HG02884 (cell line): ENCODE data around the gene DNAH2.

Experiments
- ATAC-seq: cut with Tn5 transposase; IDR thresholded peaks from one replicate; pipeline ENCODE4 v1.9.1; 2021; ENCODE audit warnings: mild to moderate bottlenecking, moderate library complexity; ENCODE audit not compliant: unreplicated experiment

DNAH2 gene

DNA sequence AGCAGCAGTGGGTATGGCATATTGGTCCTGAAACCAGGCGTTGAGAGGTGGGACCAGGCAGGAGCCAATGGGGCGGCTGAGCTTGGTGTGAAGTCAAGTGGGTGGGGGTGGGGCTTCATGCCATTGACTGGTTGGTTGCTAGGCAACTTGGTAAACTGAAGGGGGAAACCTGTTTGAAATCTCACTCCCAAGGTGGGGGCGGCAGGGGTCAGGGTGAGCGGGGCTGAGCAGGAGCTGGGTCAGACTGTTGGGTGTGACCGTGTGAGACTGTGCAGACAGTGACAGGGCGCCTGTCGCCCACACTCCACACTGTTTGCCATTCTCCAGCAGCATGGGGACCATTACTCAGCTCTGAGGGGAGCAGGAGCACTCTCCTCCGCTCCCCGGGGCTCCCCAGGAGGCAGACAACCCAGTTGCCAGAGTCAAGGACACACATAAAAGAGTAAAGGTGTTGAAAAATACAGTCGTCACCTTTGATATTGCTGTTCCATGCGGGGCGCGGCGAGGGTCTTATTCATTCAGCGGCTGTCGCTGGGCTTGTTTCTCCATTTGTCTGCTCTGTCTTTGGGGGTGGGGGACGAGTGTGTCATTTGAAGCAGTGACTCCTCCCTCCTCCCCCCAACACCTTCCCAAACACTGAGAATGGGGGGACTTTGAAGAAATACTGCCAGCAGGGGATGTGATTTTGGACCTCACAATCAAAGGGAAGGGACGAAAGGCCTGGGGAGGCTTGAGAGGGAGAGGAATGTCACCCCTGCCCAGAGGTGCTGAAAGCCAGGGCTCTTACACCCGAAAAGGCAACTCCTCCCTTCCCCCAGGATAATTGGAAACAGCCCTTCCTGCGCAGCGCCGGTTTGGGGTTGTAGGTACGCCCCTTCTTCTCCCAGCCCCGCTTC is 13.7 kb upstream of the DNAH2 start:
- no peak for ATAC-seq

DNA sequence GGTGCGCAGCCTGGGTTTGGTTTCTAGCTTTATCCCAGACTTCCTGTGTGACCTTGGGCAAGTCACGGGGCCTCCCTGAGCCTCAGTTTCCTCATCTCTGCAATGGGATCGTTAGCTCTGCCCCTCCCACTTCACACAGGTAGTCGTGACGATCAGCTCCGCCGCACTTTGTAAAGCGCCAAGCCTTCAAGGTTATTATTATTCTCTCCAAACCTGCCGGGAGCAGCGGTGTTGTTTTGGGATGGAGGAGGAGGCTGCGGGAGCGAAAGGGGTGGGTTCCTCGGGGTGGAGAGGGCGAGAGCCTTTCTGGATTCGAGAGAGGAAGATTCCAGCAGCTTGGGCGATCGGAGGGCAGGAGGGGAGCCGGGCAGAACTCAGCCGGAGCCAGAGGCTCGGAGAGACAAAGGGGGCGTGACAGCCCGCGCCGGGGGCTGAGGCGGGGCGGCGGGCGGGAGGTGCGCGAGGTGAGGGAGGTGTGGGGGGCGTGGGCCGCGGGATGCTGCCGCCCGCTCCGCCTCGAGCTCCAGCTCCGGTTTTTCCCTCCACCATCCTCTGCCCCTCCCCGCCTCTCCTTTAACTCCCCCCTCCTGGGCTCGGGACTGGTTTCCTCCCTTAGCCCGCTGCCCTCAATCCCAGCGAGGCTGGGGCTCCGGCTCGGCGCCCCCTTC is 12.8 kb upstream of the DNAH2 start, which contains the start of gene EFNB3:
Gene EFNB3 (plus strand): TSS at position 602 of the 668 bp plus-strand sequence. CDS start 397 bp downstream, outside the sequence.
- no peak for ATAC-seq

DNA sequence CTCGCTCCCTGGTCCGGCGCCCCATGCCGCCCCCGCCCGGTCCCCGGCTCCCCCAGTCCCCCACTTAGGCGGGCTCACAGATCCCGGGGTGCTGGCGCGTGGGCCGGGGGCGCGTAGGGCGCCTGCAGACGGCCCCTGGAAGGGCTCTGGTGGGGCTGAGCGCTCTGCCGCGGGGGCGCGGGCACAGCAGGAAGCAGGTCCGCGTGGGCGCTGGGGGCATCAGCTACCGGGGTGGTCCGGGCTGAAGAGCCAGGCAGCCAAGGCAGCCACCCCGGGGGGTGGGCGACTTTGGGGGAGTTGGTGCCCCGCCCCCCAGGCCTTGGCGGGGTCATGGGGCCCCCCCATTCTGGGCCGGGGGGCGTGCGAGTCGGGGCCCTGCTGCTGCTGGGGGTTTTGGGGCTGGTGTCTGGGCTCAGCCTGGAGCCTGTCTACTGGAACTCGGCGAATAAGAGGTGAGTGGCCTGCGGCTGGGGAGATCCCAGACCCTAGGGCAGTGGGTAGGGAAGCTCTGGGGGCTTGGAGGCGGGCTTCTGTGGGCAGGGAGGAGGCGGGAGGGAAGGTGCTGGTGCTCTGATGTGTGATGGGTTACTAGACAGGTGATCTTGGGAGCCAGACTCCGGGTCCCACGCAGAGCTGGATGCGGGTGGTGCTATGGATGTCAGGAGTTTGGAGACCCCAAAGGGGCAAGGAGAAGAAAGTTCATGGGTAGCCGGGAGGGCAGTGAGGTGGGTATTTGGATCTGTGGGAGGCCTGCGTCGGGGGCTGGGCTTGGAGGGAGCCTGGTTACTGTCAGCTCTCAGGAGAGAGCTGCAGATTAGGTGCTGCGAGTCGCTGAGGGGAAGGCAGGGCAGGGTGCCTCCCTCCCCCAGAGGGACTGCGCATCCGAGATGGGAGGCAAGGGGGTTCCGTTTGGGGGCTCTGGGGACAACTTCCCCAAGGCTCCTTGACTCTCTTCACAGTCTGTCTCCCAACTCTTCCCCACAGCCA is 12.0 kb upstream of the DNAH2 start:
- ATAC-seq = no peak

DNA sequence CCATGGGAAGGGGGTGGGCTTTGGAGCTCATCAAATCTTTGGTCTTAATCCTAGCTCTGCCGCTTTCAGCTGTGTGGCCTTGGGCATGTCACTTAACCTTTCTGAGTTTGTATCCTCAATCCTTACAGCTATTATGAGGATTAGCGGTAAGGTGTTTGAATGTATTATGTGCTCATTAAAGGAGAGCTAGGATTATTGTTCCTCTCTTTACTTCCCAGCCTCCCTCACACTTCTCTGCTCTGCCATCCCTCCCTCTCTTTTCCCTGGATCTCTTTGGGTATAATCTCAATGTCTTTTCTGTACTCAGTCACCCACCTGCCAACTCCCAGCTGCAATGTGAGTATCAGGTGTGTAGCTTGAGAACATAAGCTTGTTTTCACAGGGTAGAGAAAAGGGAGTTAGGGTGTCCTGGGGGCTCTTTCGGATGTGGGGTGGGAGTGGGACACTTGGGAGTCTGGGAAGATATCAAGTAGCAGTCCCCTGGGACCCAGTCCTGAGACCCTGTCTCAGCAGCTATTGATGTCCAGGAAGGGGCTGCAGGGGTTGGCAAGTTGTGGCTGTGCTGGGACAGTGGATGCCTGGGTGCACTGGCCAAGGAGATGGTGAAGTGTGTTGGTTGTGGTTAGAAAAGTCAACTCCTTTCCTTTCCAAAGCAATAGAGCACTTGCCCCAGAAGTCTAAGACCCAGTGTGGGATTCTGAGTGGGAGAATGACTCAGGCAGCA is 10.8 kb upstream of the DNAH2 start:
- no peak for ATAC-seq

DNA sequence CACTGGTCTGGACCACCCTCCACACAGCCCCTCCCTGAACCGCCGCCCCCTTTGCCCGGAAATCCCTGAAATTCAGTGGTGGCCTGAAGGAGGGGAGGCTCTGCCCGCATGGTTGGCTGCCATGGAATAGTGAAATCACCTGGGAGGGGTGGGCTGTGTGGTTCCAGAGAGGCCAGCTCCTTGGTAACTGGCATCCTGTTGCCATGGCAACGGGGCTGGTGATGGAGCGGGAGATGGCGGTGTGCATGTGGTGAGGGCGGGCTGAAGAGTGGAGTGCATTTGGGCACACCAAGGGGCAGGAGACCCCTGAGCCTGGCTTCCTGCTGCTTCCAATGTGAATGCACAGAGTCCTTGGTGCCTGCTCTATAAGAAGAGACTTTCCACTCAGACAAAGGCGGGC is 10.1 kb upstream of the DNAH2 start:
- ATAC-seq = no peak

DNA sequence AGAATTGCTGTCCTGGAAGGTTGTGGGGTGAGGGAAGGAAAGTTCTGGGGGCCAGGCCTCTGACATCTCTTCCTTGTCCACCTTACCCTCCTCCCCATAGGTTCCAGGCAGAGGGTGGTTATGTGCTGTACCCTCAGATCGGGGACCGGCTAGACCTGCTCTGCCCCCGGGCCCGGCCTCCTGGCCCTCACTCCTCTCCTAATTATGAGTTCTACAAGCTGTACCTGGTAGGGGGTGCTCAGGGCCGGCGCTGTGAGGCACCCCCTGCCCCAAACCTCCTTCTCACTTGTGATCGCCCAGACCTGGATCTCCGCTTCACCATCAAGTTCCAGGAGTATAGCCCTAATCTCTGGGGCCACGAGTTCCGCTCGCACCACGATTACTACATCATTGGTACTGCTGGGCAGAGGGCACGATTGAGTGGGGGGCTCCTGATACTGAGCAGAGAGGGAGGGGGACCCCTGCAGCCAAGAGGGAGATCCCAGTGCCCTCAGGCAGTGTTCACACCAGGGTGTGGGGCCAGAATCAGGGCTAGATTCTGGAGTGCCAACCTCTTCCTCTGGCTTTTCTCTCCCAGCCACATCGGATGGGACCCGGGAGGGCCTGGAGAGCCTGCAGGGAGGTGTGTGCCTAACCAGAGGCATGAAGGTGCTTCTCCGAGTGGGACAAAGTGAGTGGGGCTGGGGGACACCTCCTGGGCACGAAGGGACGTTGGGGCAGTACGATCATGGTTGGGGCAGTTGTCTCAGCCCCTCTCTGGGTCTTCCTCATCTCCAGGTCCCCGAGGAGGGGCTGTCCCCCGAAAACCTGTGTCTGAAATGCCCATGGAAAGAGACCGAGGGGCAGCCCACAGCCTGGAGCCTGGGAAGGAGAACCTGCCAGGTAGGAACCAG is 9.4 kb upstream of the DNAH2 start:
- ATAC-seq = no peak

DNA sequence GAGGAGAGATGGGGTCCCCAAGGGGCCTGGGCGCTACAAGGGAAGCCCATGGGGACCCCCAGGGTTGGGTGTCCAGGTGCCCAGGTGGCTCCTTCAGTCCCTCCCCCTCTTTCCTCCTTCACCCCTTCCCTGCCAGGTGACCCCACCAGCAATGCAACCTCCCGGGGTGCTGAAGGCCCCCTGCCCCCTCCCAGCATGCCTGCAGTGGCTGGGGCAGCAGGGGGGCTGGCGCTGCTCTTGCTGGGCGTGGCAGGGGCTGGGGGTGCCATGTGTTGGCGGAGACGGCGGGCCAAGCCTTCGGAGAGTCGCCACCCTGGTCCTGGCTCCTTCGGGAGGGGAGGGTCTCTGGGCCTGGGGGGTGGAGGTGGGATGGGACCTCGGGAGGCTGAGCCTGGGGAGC is 8.5 kb upstream of the DNAH2 start:
- ATAC-seq = no peak

DNA sequence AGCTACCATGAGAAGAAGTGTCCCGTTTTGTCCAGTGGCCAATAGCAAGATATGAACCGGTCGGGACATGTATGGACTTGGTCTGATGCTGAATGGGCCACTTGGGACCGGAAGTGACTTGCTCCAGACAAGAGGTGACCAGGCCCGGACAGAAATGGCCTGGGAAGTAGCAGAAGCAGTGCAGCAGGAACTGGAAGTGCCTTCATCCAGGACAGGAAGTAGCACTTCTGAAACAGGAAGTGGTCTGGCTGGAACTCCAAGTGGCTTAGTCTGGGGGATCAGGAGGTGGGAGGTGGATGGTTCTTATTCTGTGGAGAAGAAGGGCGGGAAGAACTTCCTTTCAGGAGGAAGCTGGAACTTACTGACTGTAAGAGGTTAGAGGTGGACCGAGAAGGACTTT is 7.2 kb upstream of the DNAH2 start:
- ATAC-seq = no peak

DNA sequence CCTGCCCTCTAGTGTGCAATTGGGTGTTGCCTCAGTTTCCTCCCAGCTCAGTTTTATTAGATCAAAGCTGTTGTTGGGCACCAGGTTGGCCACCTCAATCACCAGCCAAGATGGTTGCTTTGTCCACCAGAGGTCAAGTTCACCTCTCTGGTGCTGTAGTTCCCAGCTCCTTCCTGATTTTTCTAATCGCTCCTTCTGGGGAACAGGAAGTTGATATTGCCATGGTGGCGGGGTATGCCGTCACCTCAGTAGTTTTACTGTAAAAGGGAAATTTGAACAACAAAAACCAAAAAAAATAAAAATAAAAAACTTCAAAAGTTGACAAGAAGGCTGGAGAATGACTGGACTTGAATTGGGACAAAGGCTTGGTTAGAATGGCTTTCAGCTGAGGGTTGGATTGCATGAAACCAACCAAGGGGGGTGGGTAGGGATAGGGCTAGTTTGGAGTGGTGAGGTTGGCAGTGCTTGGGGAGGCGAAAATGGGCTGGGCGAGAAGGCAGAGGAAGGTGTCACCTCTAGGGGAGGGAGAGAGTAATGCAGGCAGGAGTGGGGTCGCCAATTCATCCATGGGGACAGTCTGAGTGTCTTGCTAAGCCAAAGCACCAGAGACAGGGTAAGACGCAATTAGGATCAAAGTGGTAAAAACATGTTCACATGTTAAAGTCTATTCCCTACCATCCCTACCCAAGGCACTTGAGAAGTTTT is 6.3 kb upstream of the DNAH2 start:
- no peak for ATAC-seq

DNA sequence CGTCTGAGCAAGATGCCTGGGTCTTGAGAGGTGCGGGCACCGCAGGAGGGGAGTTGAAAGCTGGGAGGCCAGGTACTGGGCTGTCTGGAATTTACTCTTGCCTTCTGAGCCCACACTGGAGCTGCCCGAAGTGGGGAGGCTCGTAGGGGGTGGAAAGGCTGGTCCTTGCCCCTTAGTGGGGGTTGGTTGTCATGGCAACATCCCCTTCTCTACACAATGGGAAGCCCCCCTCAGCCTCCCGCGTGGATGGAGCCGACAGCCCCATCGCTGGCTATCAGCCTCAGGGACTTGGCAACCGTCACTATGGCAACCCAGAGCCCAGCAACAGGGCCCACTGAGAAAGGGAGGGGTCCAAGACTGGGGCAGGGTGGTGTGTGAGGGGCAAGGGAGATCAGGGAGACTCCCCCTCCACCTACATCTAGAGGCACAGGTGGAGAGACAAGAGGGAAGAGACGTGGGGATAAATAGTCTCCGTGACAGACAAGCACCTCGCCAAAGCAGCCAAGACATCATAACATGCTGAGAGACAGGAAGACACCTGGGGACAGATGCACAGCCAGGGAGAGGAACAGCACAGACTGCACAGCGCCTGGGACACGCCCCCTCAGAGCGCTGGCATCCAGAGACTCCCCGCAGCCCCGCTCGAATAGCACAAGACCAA is 5.3 kb upstream of the DNAH2 start:
- no peak for ATAC-seq

DNA sequence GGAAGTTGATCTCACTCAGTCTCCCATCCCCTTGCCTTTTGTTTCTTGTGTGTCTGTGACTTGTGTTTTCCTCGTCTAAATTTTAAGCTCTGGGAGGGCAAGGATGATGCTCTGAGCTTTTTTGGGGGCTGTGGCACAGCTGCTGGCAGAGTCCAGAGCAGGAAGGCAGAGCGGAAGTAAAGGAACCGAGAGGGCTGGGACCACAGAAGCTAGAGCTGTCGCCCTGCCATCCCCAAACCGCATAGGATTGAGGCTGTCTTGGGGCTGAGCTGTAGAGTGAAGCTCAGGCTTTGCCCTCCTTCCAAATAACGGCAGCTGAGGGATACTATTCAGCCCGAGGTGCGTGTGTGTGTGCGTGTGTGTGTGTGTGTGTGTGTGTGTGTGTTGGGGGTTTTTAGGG is 3.8 kb upstream of the DNAH2 start:
- ATAC-seq = no peak

DNA sequence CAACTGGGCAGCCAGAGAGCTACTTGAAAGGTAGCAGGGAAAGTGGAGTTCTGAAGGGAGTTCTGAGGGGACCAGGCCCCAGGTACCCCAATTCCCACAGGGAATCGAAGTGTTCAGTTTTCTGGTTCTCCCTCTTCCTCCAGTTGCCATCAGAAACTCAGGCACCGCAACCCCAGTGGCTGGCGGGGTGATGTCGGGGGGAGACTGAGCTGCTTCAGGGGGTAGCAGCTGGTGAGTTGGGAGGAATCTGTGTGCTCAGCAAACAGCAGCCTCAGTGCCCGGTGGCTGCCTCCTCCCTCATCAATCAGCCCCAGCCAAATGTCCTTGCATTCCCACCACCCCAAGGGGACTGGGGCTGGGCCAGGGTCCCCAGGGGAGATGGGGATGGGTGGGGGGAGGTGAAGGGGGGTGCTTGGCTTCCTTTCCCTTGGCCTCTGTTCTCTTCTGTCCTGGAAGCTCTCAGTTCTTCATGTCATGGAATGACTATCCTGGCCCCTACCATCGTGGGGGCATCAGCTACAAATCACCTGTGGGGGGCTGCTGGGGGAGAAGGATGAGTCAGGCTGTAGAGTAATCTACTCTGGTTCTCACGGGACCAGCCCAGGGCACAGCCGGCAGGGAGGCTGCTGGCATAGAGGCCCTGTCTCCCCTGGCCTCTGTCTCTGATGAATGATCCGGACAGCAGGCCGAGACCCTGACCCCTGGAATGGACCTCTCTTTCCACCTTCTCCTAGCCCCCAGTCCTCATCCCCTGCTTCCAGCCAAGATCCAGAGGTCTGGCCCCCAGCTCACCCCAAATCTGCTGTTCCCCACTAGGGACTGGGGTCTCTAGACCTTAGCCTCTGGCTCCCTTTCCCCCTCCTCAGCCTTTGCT is 2.6 kb upstream of the DNAH2 start:
- no peak for ATAC-seq

DNA sequence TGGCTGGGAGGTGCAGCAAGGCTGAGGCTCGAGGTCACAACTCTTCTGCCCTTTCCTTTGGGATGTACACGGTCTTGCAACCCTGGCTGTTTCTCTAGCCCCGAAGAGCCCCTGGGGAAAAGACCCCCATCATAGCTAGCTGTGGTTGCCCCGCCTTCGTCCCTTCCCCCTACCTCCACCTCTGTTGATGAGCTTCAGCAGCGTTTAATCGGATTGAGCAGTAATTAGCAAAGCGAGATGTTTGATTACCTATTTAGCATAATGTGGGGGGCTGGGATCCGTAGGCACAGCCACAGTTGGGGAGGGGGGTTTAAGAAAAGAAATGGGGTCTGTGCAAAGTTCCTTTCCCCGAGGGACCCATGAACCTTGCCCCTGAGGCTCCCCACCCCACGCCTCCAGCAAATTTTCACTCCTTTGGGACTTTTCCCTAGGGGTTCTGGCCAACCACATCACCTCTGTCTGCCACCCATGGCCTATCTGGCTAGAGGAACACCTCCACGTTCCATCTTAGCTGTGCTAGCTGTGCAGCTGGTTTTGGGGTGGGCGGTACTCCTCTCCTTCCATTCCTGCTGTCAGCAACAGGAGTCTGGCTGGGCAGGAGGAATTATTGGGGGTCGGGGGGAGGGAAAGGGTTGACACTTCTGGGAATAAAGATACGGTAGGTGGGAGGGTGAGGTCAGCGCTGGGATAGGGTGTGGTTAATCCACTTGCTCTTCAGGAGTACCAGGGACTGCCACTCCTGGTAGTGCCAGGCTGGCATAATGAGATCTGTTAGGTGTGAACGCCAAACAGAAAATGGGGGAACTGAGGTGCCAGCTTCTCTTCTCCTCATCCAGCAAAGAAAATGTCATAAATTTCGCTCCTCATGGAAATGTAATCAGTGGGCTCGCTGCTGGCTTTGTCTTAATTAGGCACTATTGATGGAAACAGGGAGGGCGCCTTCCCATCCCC is 1.3 kb upstream of the DNAH2 start:
- no peak for ATAC-seq

DNA sequence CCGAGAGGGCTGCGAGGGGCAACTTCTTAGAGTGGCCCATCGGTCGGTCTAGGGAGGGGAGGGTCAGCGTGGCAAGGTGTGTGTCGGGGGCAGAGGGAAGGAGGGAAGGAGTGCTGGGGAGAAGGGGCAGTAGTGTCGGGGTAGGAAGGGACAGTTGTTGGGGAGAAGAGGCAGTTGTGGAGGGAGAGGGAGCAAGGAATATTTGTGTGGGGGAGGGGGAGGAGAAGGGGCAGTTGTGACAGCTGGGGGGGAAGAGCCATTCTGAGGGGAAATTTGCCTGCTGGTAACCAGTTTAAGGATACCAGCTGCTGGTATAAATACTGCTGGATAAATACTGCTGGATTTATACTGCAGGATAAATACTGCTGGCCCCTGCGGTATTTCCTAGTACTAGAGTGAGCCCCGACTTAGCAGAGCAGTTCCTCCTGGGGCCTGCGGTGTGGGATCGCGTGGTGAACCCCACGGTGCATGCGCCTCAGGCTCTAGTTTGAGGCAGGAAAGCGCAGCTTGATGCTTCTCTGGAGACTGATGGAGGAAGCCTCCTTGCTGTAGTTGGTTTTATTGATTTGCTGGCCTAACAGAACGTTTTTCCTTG is 309 bp downstream of the DNAH2 start:
- ATAC-seq = no peak

DNA sequence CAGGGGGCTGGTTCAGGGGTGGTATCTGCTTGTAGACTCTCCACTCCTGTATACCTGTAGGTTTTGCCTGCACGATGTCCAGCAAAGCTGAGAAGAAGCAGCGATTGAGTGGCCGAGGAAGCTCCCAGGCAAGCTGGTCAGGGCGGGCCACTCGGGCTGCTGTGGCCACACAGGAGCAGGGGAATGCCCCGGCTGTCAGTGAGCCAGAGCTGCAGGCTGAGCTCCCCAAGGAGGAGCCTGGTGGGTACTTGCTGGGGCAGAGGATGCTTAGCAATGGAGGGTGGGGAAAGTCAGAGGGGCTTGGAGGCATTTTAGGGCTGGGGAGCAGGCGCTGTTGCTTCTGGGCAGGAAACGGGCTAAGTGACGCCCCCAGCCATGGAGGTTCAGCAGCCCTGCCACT is 2.1 kb downstream of the DNAH2 start:
- no peak for ATAC-seq

DNA sequence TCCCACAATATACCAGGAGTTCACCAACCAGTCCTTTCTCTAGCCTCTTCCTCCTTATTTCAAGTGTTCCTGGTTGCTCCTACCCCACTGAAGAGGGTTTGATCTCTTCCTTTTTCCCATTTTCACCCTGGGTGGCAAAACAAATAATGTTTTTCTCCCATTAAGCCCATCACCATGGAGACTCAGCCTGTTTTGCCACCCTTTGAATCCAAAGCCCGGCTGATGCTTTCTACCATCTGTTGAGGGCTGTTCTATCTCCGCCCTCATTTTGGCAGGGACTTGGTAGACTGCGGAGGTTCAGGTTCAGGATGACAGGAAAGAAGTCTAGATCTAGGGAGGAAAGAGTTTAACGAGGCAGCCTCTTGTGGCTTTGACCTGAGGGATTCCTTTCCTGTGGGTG is 2.6 kb downstream of the DNAH2 start:
- ATAC-seq = no peak
